CD4-positive, alpha-beta T cell (primary cell): ENCODE measurements around the gene MBNL2. TPM values are rescaled to one million over a fixed set of nuclear protein-coding genes. Genes with fewer than 3 reads are reported as not detected.

ENCODE experiments used
- ATAC-seq: fragments of 200-7000 bp; cut with Tn5 transposase; one replicate; pipeline ENCODE4 v1.10.0; 2022; ENCODE audit warnings: mild to moderate bottlenecking; ENCODE audit not compliant: poor library complexity
- CTCF ChIA-PET: fragments of 350-600 bp; sonication (Branson Sonifier 250); formaldehyde crosslinking; loops from one replicate; lab custom pipeline; 2021; ENCODE audit warnings: antibody characterized with exemption, inconsistent platforms; lab: Charles Lee
- POLR2A ChIA-PET: fragments of 350-600 bp; sonication (Branson Sonifier 250); formaldehyde crosslinking; loops from one replicate; lab custom pipeline; 2021; ENCODE audit warnings: antibody characterized with exemption, inconsistent platforms; lab: Charles Lee
- DNase-seq, 14 experiments: peaks; one replicate each; pipeline ENCODE4 v3.0.0-alpha.2; 2013 to 2020; ENCODE audit warnings: mixed read lengths in 2 of 14
- H3K27ac ChIP-seq, 2 donors: one replicate each; pipeline versions ENCODE4 v1.5.1 to v1.7.0; 2013; ENCODE audit warnings: low read length in 2 of 2, low read depth in 1 of 2, mild to moderate bottlenecking in 1 of 2
- H3K27me3 ChIP-seq, 2 experiments: 1 replicate in 1 of 2; 2 replicates in 1 of 2; pipeline versions ENCODE4 v1.6.1 to v1.7.0; 2013; ENCODE audit warnings: low read length in 2 of 2, control low read depth in 1 of 2, mild to moderate bottlenecking in 1 of 2, moderate library complexity in 1 of 2; ENCODE audit not compliant: insufficient read depth in 2 of 2, control insufficient read depth in 1 of 2
- H3K36me3 ChIP-seq: one replicate; pipeline ENCODE4 v1.6.1; 2013; ENCODE audit warnings: low read length, control low read depth; ENCODE audit not compliant: insufficient read depth
- H3K4me1 ChIP-seq: one replicate; pipeline ENCODE4 v1.6.1; 2013; ENCODE audit warnings: low read length, control low read depth; ENCODE audit not compliant: insufficient read depth
- H3K4me3 ChIP-seq: one replicate; pipeline ENCODE4 v1.5.1; 2013; ENCODE audit warnings: mild to moderate bottlenecking, low read length, moderate library complexity
- H3K9me3 ChIP-seq, 2 experiments: 1 replicate in 1 of 2; 2 replicates in 1 of 2; pipeline versions ENCODE4 v1.6.1 to v1.7.0; 2013; ENCODE audit warnings: low read length in 2 of 2, mild to moderate bottlenecking in 2 of 2, control low read depth in 1 of 2, moderate library complexity in 1 of 2; ENCODE audit not compliant: control insufficient read depth in 1 of 2, insufficient read depth in 1 of 2
- H3K27ac Mint-ChIP-seq: one replicate; pipeline ENCODE4 v1.8.0; 2020; ENCODE audit warnings: mixed read lengths
- H3K27me3 Mint-ChIP-seq: one replicate; pipeline ENCODE4 v1.8.0; 2021; ENCODE audit warnings: mixed read lengths
- H3K36me3 Mint-ChIP-seq: one replicate; pipeline ENCODE4 v1.8.0; 2021; ENCODE audit warnings: low read depth, mixed read lengths
- H3K4me1 Mint-ChIP-seq: one replicate; pipeline ENCODE4 v1.8.0; 2021; ENCODE audit warnings: low read depth, mixed read lengths
- H3K4me3 Mint-ChIP-seq: one replicate; pipeline ENCODE4 v1.8.0; 2020; ENCODE audit warnings: mild to moderate bottlenecking, mixed read lengths
- H3K9me3 Mint-ChIP-seq: one replicate; pipeline ENCODE4 v1.8.0; 2020; ENCODE audit warnings: mixed read lengths
- intact Hi-C, 2 experiments: fragments of 100-400 bp; cut with DNase I in 1 of 2; cut with micrococcal nuclease in 1 of 2; formaldehyde crosslinking; loops; one replicate each; pipeline versions ENCODE4 v1.15.1 to v1.9.0; 2023 to 2025; cut with DNase I, micrococcal nuclease
- total RNA-seq, 174 experiments: library from RNA in 2 of 174; stranded (reverse) in 2 of 174; gene quantifications; one replicate each; pipeline ENCODE4 v1.2.3 and lab custom pipeline; 2021 to 2026
- TF ChIP-seq, protein P1 (sequence below): fragments of 200-600 bp; IDR thresholded peaks from one replicate; pipeline ENCODE4 v1.8.0; 2022; ENCODE audit warnings: antibody characterized with exemption, mild to moderate bottlenecking

The MBNL2 gene
- total RNA-seq, 2 experiments from 2014 or later = 35.9 to 36.0 TPM

DNA sequence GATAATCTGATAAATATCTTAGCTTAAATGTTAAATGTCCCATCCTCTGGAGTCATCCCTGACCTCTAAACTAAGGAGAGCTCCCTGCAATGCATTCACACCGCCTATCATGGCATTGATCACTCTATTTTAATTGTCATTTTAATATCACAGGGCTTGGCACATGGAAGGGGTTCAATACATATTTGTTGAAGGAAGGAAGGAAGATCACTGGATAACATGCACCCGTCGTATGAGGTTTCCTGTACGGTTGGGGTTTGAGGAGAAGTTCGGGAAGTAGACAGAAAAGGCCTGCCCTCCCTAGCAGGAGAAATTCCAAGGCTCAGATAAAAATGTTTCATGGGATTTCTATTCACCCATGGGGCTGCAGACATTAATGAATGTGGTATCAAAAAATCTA lies 102.0 kb downstream of the MBNL2 start:
- Mint-ChIP-seq H3K36me3 (no peaks in the 10 kb centered on the region), H3K27ac (no peak overlapping the region), H3K9me3 (no peaks in the 10 kb centered on the region), H3K4me1 (peaks cover 24% of the 10 kb centered on the region), H3K27me3 (no peaks in the 10 kb centered on the region), H3K4me3 (no peak overlapping the region)
- TF ChIP-seq, protein P1, sequence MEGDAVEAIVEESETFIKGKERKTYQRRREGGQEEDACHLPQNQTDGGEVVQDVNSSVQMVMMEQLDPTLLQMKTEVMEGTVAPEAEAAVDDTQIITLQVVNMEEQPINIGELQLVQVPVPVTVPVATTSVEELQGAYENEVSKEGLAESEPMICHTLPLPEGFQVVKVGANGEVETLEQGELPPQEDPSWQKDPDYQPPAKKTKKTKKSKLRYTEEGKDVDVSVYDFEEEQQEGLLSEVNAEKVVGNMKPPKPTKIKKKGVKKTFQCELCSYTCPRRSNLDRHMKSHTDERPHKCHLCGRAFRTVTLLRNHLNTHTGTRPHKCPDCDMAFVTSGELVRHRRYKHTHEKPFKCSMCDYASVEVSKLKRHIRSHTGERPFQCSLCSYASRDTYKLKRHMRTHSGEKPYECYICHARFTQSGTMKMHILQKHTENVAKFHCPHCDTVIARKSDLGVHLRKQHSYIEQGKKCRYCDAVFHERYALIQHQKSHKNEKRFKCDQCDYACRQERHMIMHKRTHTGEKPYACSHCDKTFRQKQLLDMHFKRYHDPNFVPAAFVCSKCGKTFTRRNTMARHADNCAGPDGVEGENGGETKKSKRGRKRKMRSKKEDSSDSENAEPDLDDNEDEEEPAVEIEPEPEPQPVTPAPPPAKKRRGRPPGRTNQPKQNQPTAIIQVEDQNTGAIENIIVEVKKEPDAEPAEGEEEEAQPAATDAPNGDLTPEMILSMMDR = no peak
- intact Hi-C loops = no loop called here
- no peaks in the 10 kb centered on the region for H3K36me3 ChIP-seq
- DNase-seq (no peak), ATAC-seq (no peak)
- no peak overlapping the region for H3K27ac ChIP-seq
- CTCF ChIA-PET = no interaction called here
- no peak overlapping the region for H3K4me3 ChIP-seq
- no peaks in the 10 kb centered on the region for H3K4me1 ChIP-seq
- no peaks in the 10 kb centered on the region for H3K27me3 ChIP-seq
- no peaks in the 10 kb centered on the region for H3K9me3 ChIP-seq
- POLR2A ChIA-PET = no interaction called here

DNA sequence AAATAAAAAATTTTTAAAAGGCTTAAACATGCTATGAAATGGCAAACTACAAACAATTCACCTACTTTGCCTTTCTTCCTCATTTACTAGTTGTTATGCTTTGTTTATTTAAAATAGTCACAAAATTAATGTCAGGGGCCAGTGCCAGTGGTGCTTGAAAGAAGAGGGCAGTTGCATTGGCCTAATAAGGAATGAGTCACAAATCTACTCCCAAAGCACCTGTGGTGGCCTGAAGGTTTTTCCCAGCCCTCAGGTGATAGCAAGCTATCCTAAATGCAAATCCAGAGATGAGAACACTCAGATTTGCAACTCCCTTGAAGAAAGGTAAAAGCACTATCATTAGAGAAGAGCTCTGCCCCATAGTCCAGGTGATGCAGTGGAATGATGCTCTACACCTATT lies 103.6 kb downstream of the MBNL2 start:
- H3K9me3 ChIP-seq = no peaks in the 10 kb centered on the region
- no peaks in the 10 kb centered on the region for H3K27me3 ChIP-seq
- intact Hi-C loops = no loop called here
- Mint-ChIP-seq H3K27me3 (no peaks in the 10 kb centered on the region), H3K4me3 (no peak overlapping the region), H3K9me3 (no peaks in the 10 kb centered on the region), H3K27ac (no peak overlapping the region), H3K36me3 (peaks cover 4% of the 10 kb centered on the region), H3K4me1 (peaks cover 34% of the 10 kb centered on the region)
- H3K27ac ChIP-seq = no peak overlapping the region
- TF ChIP-seq, protein P1 = no peak
- ATAC-seq (no peak), DNase-seq (no peak)
- H3K4me3 ChIP-seq = no peak overlapping the region
- CTCF ChIA-PET = no interaction called here
- H3K4me1 ChIP-seq = no peaks in the 10 kb centered on the region
- POLR2A ChIA-PET = no interaction called here
- no peaks in the 10 kb centered on the region for H3K36me3 ChIP-seq

DNA sequence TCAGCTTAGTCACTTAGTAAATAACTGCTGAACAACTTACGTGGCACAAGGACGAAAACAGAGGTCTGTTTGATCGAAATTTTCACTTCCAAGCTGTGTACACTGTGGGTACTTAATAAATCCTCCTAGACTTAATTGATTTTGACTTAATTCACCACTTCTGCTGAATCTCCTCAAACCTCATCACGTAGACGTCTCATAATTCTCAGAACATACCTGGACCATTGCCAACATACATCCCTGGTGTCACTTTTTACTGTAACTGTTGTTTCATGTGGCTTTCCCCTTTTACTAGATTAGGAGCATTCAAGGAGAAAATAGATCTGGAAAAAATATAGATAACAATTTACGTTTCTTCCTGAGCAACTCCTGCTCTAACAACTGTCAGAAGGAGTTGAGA lies 105.0 kb downstream of the MBNL2 start:
- Histone ChIP-seq H3K4me1 (no peaks in the 10 kb centered on the region), H3K27ac (no peak overlapping the region), H3K36me3 (no peaks in the 10 kb centered on the region), H3K9me3 (no peaks in the 10 kb centered on the region), H3K27me3 (no peaks in the 10 kb centered on the region), H3K4me3 (no peak overlapping the region)
- H3K27me3 Mint-ChIP-seq = no peaks in the 10 kb centered on the region
- intact Hi-C loops = no loop called here
- CTCF ChIA-PET = no interaction called here
- peaks cover 26% of the 10 kb centered on the region for H3K4me1 Mint-ChIP-seq
- POLR2A ChIA-PET = no interaction called here
- H3K36me3 Mint-ChIP-seq = peaks cover 5% of the 10 kb centered on the region
- H3K9me3 Mint-ChIP-seq = no peaks in the 10 kb centered on the region
- no peak for ATAC-seq
- no peak for DNase-seq
- no peak overlapping the region for H3K4me3 Mint-ChIP-seq
- TF ChIP-seq, protein P1 = no peak
- H3K27ac Mint-ChIP-seq = no peak overlapping the region
